Stimulated activated CD4-positive, alpha-beta T cell treated with anti-CD3 and anti-CD28 coated beads, Interleukin-4, amount 100 ng/mL, for 48 hours (primary cell): ENCODE results near the gene RSL24D1.

Experiments used
- DNase-seq, 2 donors: peaks; one replicate each; pipeline ENCODE4 v3.0.0-alpha.2; 2020; ENCODE audit warnings: low read depth in 2 of 2

RSL24D1 gene

DNA sequence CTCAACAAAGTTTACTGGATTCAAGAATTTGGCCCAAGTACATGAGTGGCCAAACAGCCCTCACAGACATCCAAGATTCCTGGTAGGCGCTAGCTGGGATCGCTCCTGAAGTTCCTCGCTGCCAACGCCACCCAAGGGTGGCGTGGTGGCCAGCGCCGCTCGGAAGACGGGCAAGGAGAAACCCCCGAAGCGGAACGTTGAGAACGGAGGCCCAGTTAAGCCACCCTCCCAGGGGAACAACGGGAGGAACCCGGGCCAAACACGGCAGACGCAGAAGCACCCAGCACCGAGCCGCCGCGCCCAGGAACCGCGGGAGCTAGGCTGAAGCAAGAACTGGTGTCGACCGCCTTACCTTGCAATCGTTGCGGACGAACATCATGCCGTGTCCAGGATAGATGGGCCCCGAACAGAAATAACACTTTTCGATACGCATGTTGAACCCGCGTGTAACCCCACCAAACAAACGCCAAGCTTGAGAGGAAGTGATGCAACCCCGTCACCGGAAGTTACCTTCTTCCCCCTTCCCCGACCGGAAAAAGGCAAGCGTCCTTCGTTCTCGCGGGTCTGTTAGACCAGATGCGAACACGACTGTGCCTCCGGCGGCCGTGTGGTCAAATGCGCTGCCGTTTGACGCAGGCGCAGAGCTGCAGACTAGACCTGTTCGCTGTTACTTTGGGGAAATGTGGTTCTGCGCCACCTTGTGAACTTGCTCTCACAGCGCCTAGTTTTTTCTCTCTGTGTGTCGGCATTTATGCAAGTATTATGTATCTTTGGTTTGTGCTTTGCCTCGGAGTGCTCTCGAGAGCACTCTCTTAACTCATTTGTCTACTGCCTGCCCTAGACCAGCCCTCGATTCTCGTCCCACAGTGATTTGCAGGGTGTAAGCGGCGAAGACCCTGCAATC lies at the start of gene RSL24D1:
Gene RSL24D1 (minus strand): TSS at position 484 of the 904 bp plus-strand sequence. CDS start 51 bp downstream, at position 433.
- peak; percentile 87 to 91 for DNase-seq

GRCh38 chr15:55245059-55245458 lies 48.3 kb upstream of the RSL24D1 start:
- no peak for DNase-seq

- no peak for DNase-seq
Observed at GRCh38 chr15:55241891-55242290, 45.1 kb upstream of the RSL24D1 start.

GRCh38 chr15:55241186-55241585 lies 44.4 kb upstream of the RSL24D1 start:
- DNase-seq = no peak

DNA sequence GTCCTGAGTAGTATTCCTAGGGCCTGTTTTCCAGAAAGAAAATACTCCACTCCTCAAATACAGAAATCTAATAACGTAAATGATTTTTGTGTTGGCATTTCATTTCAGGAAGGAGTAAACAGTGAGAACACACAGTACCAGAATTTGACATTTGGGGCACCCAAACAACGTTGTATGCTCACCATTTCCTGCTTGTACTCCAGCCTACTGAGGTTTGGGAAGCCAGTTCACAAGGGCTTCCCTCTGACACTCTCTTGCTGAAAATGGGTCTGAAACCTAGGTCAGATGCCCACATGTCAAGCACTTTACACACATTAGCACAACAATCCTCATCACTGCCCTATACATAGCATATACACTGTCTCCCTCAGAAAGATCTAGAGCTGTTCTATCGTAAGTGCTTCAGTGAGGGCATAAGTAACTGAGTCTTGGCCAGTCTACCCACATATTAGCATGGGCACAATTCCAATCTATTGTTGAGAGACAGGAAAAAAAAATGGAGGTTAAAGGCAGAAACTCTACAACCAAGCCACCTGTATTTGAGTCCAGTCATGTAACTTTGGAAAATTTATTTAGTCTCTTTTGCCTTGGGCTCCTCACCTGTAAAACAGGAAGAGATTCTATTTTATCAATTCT lies 43.5 kb upstream of the RSL24D1 start:
- DNase-seq = no peak

- DNase-seq = no peak
Observed at GRCh38 chr15:55239440-55240124, 42.8 kb upstream of the RSL24D1 start.

DNA sequence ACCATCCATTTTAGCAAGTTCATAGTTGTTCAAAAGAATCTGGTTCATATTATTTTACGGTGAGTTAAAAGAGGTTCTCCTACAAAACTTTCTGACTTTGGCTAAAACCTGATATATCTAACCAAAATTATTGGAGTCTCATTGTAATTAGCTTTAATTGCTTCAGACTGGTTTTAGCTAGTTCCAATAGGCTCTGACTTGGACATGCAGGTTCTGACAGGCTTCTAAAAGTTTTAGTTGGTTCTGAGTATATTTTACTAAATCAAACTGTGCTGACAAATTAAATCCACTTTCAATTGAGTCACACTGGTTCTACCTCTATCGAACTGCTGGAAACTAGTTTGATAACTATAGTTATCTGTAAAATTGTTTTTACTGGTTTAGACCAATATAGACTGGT lies 42.1 kb upstream of the RSL24D1 start:
- DNase-seq = no peak

- no peak for DNase-seq
Observed at GRCh38 chr15:55237219-55238130, 40.7 kb upstream of the RSL24D1 start.

DNA sequence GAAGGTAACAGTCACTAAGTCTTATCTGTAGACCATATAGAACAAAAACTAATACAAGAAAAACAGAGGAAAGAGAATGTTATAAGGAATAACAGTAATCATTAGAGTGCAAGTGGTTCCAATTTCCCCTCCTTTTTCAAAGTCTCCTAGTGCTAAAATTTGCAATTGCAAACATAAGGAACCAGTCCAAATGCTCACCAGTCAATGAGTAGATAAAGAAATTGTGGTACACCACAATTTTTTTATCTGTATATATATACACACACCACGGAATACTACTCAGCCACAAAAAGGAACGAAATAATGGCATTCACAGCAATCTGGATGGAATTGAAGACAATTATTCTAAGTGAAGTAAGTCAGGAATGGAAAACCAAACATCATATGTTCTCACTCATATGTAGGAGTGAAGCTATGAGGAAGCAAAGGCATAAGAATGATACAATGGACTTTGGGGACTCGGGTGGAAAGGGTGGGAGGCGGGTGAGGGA lies 38.9 kb upstream of the RSL24D1 start:
- no peak for DNase-seq

DNA sequence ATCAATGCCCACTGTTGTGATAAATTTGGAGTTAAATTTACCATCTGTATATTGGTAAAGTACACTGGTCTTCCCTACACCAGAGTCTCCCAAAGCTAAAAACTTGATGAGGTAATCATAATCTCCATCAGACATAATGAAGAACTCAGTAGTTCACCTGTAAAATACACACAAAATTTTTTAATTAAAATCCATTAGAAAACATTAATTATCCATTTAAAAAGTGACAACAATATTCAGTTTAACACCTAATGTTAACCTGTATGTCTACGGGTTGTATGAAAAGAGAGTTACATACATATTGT lies 38.0 kb upstream of the RSL24D1 start:
- no peak for DNase-seq

- no peak for DNase-seq
Observed at GRCh38 chr15:55234104-55234799, 37.5 kb upstream of the RSL24D1 start.

- DNase-seq = no peak
Observed at GRCh38 chr15:55231455-55231854, 34.7 kb upstream of the RSL24D1 start.

DNA sequence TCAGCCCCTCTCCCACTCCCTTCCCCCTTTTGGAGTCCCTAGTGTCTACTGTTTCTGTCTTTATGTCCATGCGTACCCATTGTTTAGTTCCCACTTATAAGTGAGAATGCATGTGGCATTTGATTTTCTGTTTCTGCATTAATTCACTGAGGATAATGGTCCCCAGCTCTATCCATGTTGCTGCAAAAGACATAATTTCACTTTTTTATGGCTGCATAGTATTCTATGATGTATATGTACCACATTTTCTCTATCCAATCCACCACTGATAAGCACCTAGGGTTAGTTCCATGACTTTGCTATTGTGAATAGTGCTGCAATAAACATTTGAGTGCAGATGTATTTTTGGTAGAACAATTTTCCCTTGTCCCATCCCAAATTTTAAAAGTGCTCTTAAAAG lies 34.2 kb upstream of the RSL24D1 start:
- DNase-seq = no peak

GRCh38 chr15:55230051-55230670 lies 33.4 kb upstream of the RSL24D1 start:
- no peak for DNase-seq

- DNase-seq = no peak
Observed at GRCh38 chr15:55226127-55226526, 29.4 kb upstream of the RSL24D1 start.

GRCh38 chr15:55224892-55225291 lies 28.2 kb upstream of the RSL24D1 start:
- no peak for DNase-seq

- DNase-seq = no peak
Observed at GRCh38 chr15:55222588-55222987, 25.8 kb upstream of the RSL24D1 start.

DNA sequence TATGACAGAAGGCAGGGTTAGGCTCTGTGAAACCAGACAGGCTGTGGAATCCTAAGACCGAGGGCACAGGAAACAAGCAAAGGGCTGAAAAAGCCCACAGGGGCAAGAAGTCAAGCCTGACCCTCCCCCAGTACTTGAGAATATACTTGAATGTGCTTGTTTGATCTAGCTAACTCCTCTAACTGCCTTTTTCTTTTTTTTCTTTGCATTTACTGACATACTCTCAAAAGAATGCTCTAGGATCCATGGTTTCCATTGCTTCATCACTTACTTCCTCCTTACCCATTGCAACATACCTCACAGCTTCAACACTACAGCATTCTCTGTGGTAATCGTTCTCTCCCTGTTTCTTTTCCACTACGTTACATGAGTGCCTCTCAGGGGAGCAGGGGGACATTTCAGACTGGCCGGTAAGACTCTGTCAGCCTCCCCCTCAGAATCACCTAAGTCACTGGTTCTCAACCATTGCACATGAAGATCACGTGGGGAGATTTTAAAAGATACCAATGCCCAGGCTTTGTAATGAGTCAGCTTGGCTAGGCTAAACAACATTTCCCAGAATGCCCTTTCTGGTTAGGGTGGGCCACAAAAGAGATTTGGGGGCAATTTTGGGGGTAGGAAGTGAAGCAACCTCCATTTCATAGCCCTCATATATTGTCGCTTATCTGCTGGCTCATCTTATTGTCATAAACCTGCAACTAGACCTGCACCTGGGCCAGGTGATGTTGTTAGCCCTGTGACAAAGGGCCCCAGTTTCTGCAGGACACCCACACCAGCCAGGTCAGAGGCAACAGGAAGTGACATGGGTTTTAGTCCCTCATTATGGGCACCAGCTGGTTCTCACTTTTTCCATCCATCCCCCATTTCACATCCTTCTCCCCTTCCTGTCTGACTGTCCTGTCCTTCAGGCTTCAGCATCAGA lies 24.6 kb upstream of the RSL24D1 start:
- DNase-seq = peak in 1 of 2 donors; percentile 21

DNA sequence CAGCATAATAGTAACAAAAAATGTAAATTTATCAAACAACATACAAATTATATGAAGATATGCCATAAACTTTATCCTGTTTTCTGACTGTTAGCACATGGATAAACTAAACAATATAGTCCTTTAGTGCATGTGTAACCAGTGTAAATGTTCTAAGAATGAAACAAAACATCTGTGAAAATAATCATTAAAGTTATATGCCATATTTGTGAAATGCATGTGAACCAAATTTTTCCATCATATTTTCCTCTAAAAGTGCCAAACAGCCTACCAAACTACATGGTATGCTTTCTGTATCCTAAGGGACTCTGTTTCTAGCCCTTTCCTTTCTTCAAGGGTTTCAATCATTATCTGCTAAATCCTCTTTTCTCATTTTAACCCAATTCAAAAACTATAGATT lies 23.9 kb upstream of the RSL24D1 start:
- no peak for DNase-seq
